ENCODE data around the gene LYPD3. TPM values are rescaled to one million over a fixed set of nuclear protein-coding genes. Genes with fewer than 3 reads are reported as not detected.

Gene LYPD3
- total RNA-seq, 2 donors from 2014 or later: 0.42 to 0.59 TPM

DNA sequence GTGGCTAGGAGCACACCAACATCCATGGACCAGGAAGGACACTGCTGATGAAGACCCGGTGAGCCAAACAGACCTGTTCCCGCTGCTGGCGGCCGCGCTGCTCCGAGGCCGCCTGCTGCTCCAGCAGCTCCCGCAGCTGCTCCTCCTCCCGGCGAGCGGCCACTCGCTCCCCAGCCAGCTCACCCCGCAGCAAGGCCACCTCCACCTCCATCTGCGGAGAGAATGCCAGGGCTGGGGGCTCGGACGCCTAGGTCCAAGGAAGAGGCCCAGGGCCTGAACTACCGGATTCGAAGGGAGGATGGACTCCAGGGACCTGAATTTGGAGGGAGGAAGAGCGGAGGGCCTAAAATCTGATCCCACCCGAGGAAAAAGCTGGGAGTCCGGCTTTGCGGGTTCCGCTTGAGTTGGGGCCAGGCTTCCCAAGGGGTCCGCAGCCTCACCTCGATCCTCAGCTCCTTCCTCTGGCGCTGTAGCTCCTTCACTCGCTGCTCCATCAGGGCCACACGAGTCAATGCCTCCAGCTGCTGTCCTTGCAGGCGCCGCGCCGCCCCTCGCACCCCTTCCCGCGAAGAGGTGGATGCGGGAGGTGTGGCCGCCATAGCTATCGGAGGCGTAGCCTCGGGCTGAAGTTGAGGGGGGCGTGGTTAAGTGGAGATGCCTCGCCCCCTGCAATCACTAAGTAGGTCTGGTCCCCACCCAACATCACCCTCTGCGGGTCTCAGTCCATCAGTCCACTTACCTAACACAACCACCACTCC is 36.4 kb upstream of the LYPD3 start:
- Histone ChIP-seq H3K4me1 (peaks cover 5% of the 10 kb centered on the region), H3K9ac (ENCODE audit: low read depth in 2 of 2, low read length in 2 of 2) (no peak overlapping the region), H3K27me3 (no peaks in the 10 kb centered on the region), H3K9me3 (no peaks in the 10 kb centered on the region), H3K27ac (no peak overlapping the region), H3K4me3 (no peak overlapping the region), H3K36me3 (no peaks in the 10 kb centered on the region)
- intact Hi-C loops (cut with DNase I): no loop called here
- TF ChIP-seq, protein P1, sequence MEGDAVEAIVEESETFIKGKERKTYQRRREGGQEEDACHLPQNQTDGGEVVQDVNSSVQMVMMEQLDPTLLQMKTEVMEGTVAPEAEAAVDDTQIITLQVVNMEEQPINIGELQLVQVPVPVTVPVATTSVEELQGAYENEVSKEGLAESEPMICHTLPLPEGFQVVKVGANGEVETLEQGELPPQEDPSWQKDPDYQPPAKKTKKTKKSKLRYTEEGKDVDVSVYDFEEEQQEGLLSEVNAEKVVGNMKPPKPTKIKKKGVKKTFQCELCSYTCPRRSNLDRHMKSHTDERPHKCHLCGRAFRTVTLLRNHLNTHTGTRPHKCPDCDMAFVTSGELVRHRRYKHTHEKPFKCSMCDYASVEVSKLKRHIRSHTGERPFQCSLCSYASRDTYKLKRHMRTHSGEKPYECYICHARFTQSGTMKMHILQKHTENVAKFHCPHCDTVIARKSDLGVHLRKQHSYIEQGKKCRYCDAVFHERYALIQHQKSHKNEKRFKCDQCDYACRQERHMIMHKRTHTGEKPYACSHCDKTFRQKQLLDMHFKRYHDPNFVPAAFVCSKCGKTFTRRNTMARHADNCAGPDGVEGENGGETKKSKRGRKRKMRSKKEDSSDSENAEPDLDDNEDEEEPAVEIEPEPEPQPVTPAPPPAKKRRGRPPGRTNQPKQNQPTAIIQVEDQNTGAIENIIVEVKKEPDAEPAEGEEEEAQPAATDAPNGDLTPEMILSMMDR (IDR thresholded peaks at IDR 0.05): no peak
- no peak for DNase-seq

GRCh38 chr19:43499042-43499441 is 33.6 kb upstream of the LYPD3 start:
- intact Hi-C loops (cut with DNase I): no loop called here
- Histone ChIP-seq H3K9me3 (no peaks in the 10 kb centered on the region), H3K27me3 (no peaks in the 10 kb centered on the region), H3K36me3 (no peaks in the 10 kb centered on the region), H3K4me1 (no peaks in the 10 kb centered on the region), H3K9ac (ENCODE audit: low read depth in 2 of 2, low read length in 2 of 2) (no peak overlapping the region), H3K4me3 (no peak overlapping the region), H3K27ac (no peak overlapping the region)
- TF ChIP-seq, protein P1 (IDR thresholded peaks at IDR 0.05): no peak
- DNase-seq: no peak

GRCh38 chr19:43498233-43498842 is 32.9 kb upstream of the LYPD3 start:
- no peaks in the 10 kb centered on the region for H3K36me3 ChIP-seq
- TF ChIP-seq, protein P1 (IDR thresholded peaks at IDR 0.05): no peak
- no peak for DNase-seq
- H3K27ac ChIP-seq: no peak overlapping the region
- no peak overlapping the region for H3K9ac ChIP-seq (ENCODE audit: low read depth in 2 of 2, low read length in 2 of 2)
- no peaks in the 10 kb centered on the region for H3K27me3 ChIP-seq
- no peaks in the 10 kb centered on the region for H3K4me1 ChIP-seq
- H3K9me3 ChIP-seq: no peaks in the 10 kb centered on the region
- H3K4me3 ChIP-seq: no peak overlapping the region
- intact Hi-C loops (cut with DNase I): no loop called here

- no peak for DNase-seq
- no peaks in the 10 kb centered on the region for H3K27me3 ChIP-seq
- H3K4me3 ChIP-seq: no peak overlapping the region
- TF ChIP-seq, protein P1 (IDR thresholded peaks at IDR 0.05): no peak
- no peaks in the 10 kb centered on the region for H3K9me3 ChIP-seq
- no peaks in the 10 kb centered on the region for H3K36me3 ChIP-seq
- no peak overlapping the region for H3K27ac ChIP-seq
- no peaks in the 10 kb centered on the region for H3K4me1 ChIP-seq
- H3K9ac ChIP-seq (ENCODE audit: low read depth in 2 of 2, low read length in 2 of 2): peak overlapping the region in 1 of 2 donors; percentile 9
- intact Hi-C loops (cut with DNase I): no loop called here
Measured at GRCh38 chr19:43496960-43497359, 31.6 kb upstream of the LYPD3 start.

- DNase-seq: no peak
- Histone ChIP-seq H3K27ac (no peak overlapping the region), H3K27me3 (no peaks in the 10 kb centered on the region), H3K9ac (ENCODE audit: low read depth in 2 of 2, low read length in 2 of 2) (no peak overlapping the region), H3K9me3 (no peaks in the 10 kb centered on the region), H3K4me1 (no peaks in the 10 kb centered on the region), H3K4me3 (no peak overlapping the region), H3K36me3 (no peaks in the 10 kb centered on the region)
- intact Hi-C loops (cut with DNase I): no loop called here
- TF ChIP-seq, protein P1 (IDR thresholded peaks at IDR 0.05): no peak
Measured at GRCh38 chr19:43495082-43495481, 29.7 kb upstream of the LYPD3 start.
